Activated CD4-positive, alpha-beta T cell treated with anti-CD3 and anti-CD28 coated beads, Interleukin-2, Interleukin-6, amounts not matched to agents 100 ng/mL and 50 ng/mL, durations not matched to agents 16 hours and 8 hours (primary cell): ENCODE data around the gene CDR2.
"Not testable (repeated sequence)": the region's sequence is repeated elsewhere in the genome, so short reads cannot be mapped to it uniquely, and the experiment has no call there.

Source experiments
- DNase-seq: peaks from one replicate; pipeline ENCODE4 v3.0.0-alpha.2; 2020

The CDR2 gene

DNA sequence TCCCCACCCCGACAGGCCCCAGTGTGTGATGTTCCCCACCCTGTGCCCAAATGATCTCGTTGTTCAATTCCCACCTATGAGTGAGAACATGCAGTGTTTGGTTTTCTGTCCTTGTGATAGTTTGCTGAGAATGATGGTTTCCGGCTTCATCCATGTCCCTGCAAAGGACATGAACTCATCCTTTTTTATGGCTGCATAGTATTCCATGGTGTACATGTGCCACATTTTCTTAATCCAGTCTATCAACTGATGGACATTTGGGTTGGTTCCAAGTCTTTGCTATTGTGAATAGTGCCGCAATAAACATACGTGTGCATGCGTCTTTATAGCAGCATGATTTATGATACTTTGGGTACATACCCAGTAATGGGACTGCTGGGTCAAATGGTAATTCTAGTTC is 23.4 kb downstream of the CDR2 start:
- not testable (repeated sequence) for DNase-seq

DNA sequence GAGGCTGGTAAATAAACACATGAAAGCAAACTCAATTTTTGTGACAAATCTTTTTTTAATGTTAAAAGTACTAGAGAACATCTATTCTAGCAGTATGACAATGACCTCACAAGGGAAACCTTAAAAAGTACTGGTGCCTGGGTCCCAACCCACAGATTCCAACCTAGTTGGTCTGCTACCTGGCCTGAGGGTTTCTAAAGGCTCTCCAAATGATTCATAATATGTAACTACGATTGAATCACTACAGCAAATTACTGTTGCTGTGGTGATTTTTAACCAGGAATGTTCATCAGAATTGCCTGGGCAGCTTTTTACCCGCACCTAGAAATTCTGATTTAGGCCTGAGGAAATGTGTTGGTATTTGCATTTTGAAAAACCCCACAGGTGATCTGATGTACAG is 26.1 kb downstream of the CDR2 start:
- no peak for DNase-seq

DNA sequence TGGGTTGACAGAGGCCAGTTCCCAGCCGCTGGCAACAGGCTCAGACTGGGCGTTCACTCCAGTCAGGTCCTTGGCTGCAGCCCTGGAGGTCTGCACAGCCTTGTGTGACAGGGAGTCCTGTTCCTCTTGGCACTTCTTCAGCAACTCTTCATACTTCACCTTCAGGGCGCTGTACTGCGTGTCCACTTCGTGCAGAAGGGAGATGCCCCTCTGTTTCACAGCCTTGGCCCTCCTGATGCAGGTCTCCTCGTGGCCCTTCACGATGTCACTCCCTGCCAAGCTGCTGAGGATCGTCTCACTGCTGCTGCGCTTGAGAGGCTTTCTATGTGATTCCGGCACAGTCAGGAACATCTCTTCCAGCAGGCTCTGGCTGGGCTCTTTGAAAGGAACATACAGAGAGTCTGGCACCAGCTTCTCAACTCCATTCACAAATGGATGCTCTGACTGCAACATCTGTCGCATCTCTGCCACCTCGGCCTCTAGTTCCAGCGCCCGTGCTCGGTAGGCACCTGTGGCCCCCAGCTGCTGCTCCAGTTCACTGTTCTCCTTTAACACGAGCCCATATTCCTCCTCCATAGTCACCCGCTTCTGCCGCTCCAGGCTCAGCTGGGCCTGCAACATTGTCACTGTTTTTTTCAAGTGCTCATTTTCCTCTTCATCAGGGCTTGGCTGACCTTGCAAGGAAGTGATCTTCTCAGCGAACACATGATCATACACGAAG is 27.2 kb downstream of the CDR2 start:
- no peak for DNase-seq

DNA sequence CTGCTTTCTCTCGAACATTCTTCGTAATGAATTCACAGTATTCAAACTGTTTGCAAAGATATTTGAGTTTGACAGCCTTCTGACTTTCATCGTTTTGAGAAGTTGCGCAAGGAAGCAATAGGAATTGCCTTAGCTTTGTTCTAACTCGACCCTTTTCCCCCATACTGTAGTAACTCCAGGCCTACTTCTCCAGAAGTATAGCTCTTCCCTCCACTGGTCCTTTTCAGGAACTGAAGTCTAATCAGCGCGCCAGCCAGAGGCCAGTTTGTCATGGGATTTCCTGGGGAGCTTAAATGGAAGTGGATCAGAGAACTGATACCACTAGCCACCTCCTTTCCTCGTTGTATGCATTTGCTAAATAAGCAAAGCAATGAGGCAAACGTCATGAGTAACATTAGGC is 27.9 kb downstream of the CDR2 start:
- no peak for DNase-seq

DNA sequence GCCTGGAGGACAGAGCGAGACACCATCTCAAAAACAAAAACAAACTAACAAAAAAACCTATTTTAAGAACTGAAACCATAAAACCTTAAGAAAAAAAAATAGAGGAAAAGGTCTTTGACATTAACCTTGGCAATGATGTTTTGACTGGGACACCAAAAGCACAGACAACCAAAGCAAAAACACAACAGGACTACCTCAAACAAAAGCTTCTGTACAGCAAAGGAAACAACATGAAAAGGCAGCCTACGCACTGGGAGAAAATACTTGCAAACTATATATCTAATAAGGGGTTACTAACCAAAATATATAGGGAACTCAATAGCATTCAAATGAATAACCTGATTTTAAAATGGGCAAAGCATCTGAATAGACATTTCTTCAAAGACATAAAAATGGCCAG is 32.3 kb downstream of the CDR2 start:
- no peak for DNase-seq

DNA sequence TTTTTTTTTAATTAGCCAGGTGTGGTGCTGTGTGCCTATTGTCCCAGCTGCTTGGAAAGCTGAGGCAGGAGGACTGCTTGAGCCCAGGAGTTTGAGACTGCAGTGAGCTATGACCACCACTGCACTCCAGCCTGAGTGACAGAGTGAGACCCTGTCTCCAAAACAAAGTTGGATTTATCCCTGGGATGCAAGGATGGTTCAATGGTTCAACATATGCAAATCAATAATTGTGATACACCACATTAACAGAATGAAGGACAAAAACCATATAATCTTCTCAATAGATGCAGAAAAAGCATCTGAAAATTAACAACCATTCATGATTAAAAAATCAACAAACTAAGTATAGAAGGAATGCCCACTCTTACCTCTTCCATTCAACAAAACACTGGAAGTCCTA is 33.5 kb downstream of the CDR2 start:
- no peak for DNase-seq

DNA sequence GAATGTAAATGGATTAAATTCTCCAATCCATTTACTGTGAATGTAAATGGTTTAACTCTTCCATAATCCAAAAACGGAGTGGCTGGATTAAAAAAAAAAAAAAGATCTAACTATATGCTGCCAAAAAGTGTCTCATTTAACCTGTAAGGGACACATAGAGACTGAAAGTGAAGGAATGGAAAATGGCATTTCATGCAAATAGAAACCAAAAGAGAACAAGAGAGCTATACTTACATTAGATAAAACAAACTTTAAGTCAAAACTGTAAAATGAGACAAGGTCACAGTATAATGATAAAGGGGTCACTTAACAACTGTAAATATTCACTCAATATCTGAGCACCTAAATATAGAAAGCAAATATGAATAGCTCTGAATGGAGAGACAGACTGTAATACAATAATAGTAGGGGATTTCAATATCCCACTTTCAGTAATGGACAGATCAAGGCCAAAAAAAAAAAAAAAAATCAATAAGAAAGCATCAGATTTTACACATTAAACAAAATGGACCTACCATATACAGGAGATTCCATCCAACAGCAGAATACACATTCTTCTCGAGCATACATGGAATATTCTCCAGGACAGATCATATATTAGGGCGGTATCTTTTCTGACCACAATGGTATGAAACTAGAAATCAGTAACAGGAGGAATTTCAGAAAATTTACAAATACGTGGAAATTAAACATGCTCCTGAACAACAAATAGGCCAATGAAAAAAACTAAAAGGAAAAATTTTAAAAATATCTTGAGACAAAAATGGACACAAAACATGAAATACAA is 36.4 kb downstream of the CDR2 start:
- DNase-seq = no peak

DNA sequence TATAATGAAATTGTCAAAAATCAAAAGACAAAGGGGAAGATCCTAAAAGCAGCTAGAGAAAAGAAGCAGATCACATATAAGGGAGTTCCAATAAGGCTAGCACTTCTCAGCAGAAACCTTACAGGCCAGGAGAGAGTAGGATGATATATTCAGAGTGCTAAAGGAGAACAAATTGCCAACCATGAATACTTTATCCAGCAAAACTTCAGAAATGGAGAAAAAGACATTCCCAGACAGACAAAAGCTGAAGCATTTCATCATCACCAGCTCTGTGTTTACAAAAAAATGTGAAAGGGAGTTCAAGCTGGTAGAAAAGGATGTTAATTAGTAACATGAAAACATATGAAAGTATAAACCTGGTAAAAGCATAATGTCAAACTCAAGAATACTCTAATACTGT is 37.4 kb downstream of the CDR2 start:
- DNase-seq = no peak

DNA sequence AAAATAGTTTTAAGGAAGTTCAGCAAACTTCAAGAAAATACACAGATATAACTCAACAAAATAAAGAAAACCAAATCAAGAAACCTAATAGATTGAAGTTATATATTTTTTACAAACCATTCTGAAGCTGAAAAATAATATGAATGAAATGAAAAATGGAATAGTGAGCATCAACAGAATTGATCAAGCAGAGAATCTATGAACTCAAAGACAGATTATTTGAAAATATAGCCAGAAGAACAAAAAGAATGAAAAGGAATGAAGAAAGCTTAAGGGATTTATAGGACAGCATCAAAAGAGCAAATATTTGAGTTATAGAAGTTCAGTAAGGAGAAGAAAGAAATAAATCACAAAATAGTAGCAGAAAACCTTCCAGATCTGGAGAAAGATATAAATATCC is 37.8 kb downstream of the CDR2 start:
- DNase-seq = no peak

DNA sequence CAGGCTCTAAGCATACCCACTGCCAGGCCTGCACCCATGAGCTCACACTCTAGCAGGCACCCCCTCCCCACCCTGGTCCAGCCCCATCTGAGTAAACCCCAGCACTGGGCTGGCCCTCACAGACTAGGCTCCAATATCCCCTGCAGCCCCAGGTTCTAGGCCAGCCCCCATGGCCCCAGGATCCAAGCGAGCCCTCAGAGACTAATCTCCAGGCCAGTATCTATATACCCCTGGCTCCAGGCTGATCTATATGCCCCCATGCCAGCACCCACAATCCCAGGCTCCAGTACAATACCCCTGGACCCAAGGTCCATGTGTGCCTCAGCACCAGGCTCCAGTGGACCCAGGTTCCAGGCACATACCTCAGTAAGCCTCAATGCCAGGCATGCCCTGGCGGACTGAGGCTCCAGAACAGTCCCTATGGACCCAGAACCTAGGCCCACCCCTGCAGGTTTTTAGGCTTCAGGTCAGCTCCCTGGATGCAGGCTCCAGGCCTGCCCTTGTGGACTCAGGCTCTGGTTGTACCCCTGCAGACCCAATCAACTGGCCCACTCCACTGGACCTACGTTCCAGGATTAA is 38.7 kb downstream of the CDR2 start:
- no peak for DNase-seq

DNA sequence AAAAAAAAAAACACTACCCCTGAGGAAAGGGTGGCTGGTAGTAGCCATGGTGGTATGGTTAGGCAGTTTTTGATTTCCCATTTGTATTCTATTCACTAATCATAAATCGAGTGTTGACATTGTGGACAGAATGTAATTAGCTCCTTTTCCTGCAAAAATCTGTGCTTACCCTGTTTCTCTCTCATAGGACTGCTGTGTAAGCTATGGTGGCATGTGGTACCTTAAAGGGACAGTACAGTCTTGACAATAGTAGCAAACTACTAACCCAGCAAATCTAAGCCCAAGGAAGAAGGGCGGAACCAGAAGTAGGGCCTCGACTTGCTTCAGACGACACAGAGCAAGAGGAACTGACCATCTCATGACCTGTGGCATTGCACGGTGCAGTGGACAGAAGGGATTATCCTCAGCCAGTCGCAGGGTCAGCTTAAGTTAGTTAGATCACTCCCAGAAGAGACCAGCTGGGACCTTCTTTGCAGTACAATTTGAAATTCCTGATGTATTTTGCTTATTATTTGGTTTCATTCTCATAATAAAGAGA is 40.9 kb downstream of the CDR2 start:
- no peak for DNase-seq

DNA sequence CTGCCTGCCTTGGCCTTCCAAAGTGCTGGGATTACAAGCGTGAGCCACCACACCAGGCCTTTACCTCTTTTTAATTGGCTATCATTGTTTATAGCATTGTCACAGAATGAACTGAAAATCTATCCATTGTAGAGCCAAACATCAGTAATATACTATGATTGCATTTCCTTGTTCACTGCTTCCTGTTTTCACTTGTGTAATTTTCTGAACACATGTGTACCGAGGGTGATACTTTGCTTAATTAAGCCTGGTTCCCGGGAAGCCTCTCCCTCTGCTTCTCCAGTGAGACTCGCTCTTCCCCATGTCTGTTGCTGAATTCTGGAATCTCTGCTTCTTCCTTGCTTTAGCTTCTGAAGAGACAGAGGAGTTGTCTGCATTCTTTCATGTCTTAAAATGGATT is 44.1 kb downstream of the CDR2 start:
- no peak for DNase-seq

DNA sequence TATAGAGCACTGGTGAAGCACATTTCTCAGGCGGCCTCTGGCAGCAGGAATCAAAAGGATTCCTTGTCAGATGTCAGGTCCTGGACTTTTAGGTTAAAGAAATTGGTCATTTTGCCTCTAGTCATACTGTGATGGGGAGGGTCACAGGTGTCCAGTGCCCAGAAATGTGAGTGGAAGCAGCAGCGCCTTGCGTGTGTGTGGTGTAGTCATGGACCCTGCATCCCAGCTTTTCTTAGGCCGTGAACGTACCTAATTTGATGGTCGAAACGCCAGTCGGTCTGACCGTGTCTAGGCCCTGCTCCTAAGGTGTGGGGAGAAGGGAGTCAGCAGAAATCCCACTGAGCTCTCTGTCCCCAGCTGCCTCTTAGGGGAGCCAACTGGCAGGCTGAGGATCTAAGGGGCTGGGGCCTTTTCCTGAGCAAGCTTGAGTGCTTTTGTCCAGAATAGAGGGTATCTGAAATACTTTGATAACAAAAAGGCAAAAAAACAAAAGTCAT is 45.2 kb downstream of the CDR2 start:
- DNase-seq = no peak

DNA sequence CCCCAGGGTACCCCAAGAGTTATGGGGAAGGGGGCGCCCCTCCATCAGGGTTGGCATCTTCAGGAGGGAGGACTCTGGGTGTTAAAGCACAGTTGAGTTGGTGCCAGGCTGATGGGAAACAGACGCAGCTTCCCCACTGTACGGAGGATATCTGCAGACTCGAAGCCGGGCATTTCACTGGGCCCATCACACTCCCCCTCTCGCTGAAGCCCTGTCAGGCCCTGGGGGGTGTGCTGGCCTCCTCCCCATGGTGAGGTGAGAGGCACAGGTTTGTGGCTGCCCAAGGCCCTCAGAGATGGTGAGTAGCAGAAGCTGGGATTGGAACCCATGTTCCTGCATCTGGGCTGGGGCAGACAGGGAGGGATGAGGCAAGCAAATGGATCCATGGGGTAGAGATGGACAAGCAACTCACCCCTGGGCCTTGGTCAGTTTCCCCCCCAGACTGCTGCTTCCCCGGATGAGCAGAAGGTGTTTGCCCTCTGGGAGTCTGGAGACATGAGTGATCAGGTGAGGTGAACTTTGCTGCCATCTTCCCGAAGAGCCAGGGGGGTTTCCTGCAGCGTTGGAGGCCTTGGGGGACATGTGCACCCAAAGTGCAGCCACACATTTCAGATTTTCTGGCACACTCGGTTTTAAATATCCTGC is 46.2 kb downstream of the CDR2 start:
- DNase-seq = no peak

DNA sequence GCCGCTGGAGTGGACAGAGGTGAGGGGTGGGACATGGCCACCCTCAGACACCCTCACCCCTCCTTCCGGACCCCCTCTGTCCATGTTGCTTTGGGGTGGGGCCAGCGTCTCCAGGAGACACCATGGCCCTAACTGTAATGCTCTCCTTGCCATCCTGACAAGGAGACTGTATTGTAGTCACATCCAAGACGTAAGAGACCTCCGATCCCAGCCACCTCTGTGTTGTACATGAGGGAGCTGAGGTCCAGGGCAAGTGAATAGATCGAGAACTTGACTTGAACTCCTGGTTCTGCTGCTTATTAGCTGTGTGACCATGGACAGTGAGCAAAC is 47.0 kb downstream of the CDR2 start:
- DNase-seq = no peak

DNA sequence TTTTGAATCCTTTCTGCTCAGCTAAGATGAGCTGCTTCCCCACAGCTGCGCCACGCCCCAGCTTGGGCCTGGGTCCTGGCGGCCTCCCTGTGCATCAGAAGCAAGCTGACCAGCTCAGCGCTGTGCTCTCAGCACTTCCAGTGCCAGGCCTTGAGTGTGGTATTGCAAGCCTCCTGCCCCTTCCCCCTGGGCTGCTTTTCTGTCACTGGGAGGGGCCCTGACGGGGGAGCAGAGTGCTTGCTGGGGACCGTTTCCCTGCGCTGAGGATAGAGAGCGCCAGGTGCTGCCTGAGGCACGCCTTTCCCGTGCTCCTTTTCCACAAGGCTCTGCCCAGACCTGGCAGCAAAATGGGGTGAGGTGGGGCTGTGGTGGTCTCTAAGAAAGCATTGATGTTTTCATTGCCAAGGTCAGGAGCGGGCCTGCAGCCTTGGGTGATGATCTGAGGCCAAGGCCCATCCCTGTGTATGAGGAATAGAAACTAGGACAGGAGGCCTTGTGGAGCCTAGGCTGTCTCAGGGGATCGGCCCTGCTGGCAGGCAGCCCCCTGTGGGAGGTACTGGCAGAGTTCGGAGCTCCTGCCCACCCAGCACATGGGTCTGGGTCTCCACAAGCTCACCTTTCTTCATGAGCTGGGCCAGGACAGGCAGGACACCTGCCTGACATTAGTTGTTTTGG is 47.5 kb downstream of the CDR2 start:
- no peak for DNase-seq

DNA sequence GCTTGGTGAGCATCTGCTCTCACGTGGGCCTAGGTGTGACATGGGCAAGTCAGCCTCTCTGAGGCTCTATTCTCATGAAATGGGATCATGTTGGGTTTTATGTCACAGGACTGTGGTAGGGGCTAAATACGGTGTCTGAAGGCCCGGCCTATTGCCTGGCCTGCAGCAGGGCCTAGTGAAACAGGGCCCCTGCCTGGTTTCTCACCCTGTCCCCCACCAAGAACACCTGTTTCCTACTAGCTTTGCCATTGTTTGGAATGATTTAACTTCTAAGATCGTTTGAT is 48.1 kb downstream of the CDR2 start:
- DNase-seq = no peak

DNA sequence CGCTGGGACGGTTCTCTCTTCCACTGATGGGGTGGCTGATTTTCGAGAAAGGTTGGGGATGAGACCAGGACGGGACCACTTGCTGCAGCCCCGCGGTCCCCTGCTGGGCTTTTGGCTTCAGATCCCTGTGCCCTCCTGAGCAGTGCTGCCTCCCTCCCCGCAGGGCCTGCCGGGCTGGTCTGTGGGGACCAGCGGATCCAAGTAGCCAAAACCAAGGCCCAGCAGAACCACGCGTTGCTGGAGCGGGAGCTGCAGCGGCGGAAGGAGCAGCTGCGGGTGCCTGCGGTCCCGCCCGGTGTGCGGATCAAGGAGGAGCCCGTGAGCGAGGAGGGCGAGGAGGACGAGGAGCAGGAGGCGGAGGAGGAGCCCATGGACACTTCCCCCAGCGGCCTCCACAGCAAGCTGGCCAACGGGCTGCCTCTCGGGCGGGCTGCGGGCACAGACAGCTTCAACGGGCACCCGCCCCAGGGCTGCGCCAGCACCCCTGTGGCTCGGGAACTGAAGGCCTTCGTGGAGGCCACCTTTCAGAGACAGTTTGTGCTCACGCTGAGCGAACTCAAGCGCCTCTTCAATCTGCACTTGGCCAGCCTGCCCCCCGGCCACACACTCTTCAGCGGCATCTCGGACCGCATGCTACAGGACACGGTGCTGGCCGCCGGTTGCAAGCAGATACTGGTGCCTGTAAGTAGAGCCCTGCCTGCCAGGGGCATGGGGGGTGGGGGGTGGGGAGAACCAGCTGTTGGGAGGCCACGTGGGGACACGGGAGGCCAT is 48.6 kb downstream of the CDR2 start:
- no peak for DNase-seq

DNA sequence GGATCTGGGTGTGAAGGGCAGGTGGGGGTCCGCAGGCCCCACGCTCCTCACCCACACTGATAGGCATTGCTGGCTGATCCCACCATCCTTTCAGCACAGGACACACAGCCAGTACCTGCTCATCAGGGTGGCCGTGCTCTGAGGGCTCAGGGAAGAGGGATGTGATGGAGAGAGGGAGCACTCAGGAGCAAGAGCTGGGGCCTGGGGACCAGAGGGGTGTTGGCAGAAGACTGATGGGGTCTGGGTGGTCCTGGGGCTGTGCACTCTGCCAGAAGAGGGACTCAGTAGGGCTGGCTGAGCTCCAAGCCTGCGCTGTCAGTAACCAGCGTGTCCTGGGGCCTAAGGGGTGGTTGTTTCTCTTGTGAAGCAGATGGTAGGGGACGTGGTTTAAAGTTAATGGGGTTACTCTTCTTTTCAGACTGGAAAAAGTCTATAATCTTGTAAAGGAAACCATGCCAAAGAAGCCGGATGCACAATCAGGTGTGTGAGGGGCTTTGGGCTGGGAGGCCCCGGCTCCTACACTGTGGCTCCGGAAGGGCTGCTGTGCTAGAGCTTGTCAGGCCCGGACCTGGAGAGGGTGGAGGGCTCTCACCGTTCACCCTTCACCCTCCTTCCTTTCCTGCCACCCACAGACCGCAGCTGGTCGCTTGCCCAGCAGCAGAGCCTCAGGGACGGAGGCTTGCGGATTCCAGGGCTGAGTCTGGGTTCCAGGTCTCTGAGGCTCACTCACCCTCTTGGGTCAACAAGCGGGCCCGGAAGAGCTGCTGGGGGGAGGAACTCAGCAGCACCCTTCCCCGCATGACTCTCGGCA is 49.4 kb downstream of the CDR2 start:
- no peak for DNase-seq

DNA sequence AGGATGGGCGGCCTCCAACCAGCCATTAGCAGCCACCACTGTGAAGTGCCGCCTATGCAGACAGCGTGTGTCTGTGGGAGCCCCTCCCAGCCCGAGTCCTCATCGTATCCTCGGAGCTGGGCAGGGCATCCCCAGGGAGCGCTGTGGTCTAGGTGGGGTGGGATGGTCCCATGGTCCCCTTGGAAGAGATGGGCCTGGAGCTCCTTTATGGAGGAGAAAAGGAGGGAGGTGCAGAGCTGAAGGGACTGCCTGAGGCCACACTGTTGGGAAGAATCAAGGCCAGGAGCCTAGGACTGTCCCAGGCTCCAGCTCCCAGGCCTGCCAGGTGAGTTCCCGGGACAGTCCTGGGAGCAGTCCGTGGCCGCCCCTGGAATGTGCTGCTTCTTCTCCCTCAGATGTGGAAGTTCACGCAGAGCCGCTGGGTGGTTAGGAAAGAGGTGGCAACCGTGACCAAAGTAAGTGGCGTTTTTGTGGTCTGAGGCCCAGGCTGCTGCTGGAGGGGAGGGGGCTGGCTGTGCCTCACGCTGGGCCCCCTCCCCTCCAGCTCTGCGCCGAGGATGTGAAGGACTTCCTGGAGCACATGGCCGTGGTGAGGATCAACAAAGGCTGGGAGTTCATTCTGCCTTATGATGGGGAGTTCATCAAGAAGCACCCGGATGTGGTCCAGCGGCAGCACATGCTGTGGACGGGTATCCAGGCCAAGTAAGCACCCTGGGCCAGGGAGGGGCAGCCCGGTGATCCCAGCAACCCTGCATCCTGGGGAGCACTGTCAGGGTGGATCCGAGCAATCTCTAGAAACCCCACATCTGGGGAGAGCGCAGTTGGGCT is 50.2 kb downstream of the CDR2 start:
- DNase-seq = no peak
